ENCODE results near the gene APBB2. TPM values are rescaled to one million over a fixed set of nuclear protein-coding genes. Genes with fewer than 3 reads are reported as not detected.

The APBB2 gene
- total and polyA plus RNA-seq, 10 of the 15 experiments (the other 5 are each of a cell fraction or from before 2014, with no cell fraction given), result 2.7 to 24.6 (median 19.0) TPM

GRCh38 chr4:41232856-41233255, 18.5 kb upstream of the APBB2 start:
- in situ Hi-C loops (cut with MboI), result no loop called here
- WGBS (ENCODE audit: insufficient coverage, insufficient replicate concordance, low lambda C conversion rate, missing lambda C conversion rate), result 1% methylated on average over 3 of the region's 3 CpGs

More at GRCh38 chr4:41232856-41233255, 18.5 kb upstream of the APBB2 start:
- H3K9ac ChIP-seq (ENCODE audit: control insufficient read depth, insufficient read depth, low read length), result no peak overlapping the region
- DNase-seq (ENCODE audit: low read depth, low spot score), result no peak
- H3K9me3 ChIP-seq (replicated peaks; ENCODE audit: control insufficient read depth, insufficient read depth, low read length), result no peaks in the 10 kb centered on the region; the same call in 2 of the 3 replicates
- CTCF ChIA-PET, result interaction anchor here (2.3 kb wide), 1 partner anchor 257 kb away, joined by 15 read pairs; no protein-coding TSS in a partner anchor
- no peak overlapping the region for H3K4me3 ChIP-seq
- no peak for ATAC-seq
- no peaks in the 10 kb centered on the region for H4K20me1 ChIP-seq (ENCODE audit: control insufficient read depth, insufficient read depth)
- SMC1A ChIA-PET (ENCODE audit: uncharacterized antibody, unreplicated experiment), result interaction anchor here (1.2 kb wide), 1 partner anchor 258 kb away, joined by 4 read pairs; no protein-coding TSS in a partner anchor
- no peaks in the 10 kb centered on the region for H3K4me1 ChIP-seq (ENCODE audit: control insufficient read depth, insufficient read depth, low read length)
- H3K36me3 ChIP-seq (ENCODE audit: control insufficient read depth in 2 of 2, insufficient read depth in 2 of 2, low read length in 1 of 2), result no peaks in the 10 kb centered on the region
- POLR2A ChIA-PET, result no interaction called here
- intact Hi-C loops (cut with micrococcal nuclease; ENCODE audit: unreplicated experiment), result no loop called here
- no TSS peak for BruUV-seq (replicated peaks)
- RAD21 ChIA-PET (ENCODE audit: unreplicated experiment), result interaction anchor here (1.6 kb wide), 1 partner anchor 257 kb away, joined by 4 read pairs; no protein-coding TSS in a partner anchor
- H3K27ac ChIP-seq (ENCODE audit: control insufficient read depth, insufficient read depth), result no peak overlapping the region
- H3K79me2 ChIP-seq (ENCODE audit: control insufficient read depth, insufficient read depth, low read length), result no peaks in the 10 kb centered on the region
- no peak for TF ChIP-seq MXI1 (IDR thresholded peaks at IDR 0.05; ENCODE audit: low read depth, low read length)
- TF ChIP-seq CHD4 (IDR thresholded peaks at IDR 0.05), result no peak
- TF ChIP-seq TCF12 (IDR thresholded peaks at IDR 0.05; ENCODE audit: low read depth, low read length), result no peak
- TF ChIP-seq CTCF (IDR thresholded peaks at IDR 0.05 in 2 of 3, conservative IDR thresholded peaks at IDR 0.05 in 1 of 3; ENCODE audit: control insufficient read depth in 2 of 3, extremely low read depth in 1 of 3, insufficient read depth in 1 of 3, low read depth in 3 of 3, low read length in 3 of 3), result no peak
- TF ChIP-seq MEF2A (IDR thresholded peaks at IDR 0.05; ENCODE audit: insufficient read depth, low read depth, low read length), result no peak
- TF ChIP-seq JUNB (IDR thresholded peaks at IDR 0.05), result no peak
- TF ChIP-seq ZBED1 (IDR thresholded peaks at IDR 0.05; ENCODE audit: borderline replicate concordance), result no peak
- H3K4me2 ChIP-seq (ENCODE audit: control insufficient read depth, insufficient read depth), result no peak overlapping the region
- no peak for FAIRE-seq
- H3K27me3 ChIP-seq (replicated peaks in 1 of 2; ENCODE audit: control insufficient read depth in 2 of 2, insufficient read depth in 2 of 2, low read length in 1 of 2), result no peaks in the 10 kb centered on the region
- H2AFZ ChIP-seq (ENCODE audit: control insufficient read depth, low read depth, low read length), result no peak overlapping the region
